Globus pallidus (tissue), 1 donor: ENCODE results near the gene DGKI.
A peak's percentile ranks its signal among the peaks of the same experiment; 100 is the strongest.

Experiments used
- DNase-seq: peaks from one replicate; pipeline ENCODE4 v3.0.0-alpha.2; 2015; ENCODE audit warnings: low spot score

The DGKI gene

GRCh38 chr7:137685433-137686164 is 161.2 kb downstream of the DGKI start:
- no peak for DNase-seq

- no peak for DNase-seq
Observed at GRCh38 chr7:137684776-137685175, 162.0 kb downstream of the DGKI start.

- no peak for DNase-seq
Observed at GRCh38 chr7:137684316-137684715, 162.5 kb downstream of the DGKI start.

GRCh38 chr7:137682596-137682995 is 164.2 kb downstream of the DGKI start:
- no peak for DNase-seq

- no peak for DNase-seq
Observed at GRCh38 chr7:137681657-137682562, 164.9 kb downstream of the DGKI start.

- DNase-seq, result no peak
Observed at GRCh38 chr7:137674551-137675409, 172.0 kb downstream of the DGKI start.

- DNase-seq, result no peak
Observed at GRCh38 chr7:137674048-137674447, 172.7 kb downstream of the DGKI start.

GRCh38 chr7:137671920-137672319 is 174.9 kb downstream of the DGKI start:
- DNase-seq, result no peak

- no peak for DNase-seq
Observed at GRCh38 chr7:137670222-137671064, 176.3 kb downstream of the DGKI start.

GRCh38 chr7:137669706-137670105 is 177.1 kb downstream of the DGKI start:
- DNase-seq, result no peak

- no peak for DNase-seq
Observed at GRCh38 chr7:137668404-137668803, 178.4 kb downstream of the DGKI start.

GRCh38 chr7:137667633-137668387 is 179.0 kb downstream of the DGKI start:
- DNase-seq, result no peak

GRCh38 chr7:137664846-137665245 is 181.9 kb downstream of the DGKI start:
- no peak for DNase-seq

GRCh38 chr7:137661634-137662033 is 185.1 kb downstream of the DGKI start:
- no peak for DNase-seq

GRCh38 chr7:137658190-137658900 is 188.4 kb downstream of the DGKI start:
- DNase-seq, result no peak

GRCh38 chr7:137657476-137658189 is 189.1 kb downstream of the DGKI start:
- DNase-seq, result no peak

- no peak for DNase-seq
Observed at GRCh38 chr7:137656850-137657232, 189.9 kb downstream of the DGKI start.

GRCh38 chr7:137656227-137656849 is 190.4 kb downstream of the DGKI start:
- peak; percentile 76 for DNase-seq

GRCh38 chr7:137655804-137656203 is 191.0 kb downstream of the DGKI start:
- DNase-seq, result no peak
